Fibroblast of skin of scalp (primary cell): ENCODE results near the gene LRRK1.

ENCODE experiments used
- DNase-seq: peaks from one replicate; pipeline ENCODE4 v3.0.0-alpha.2; 2013

Gene LRRK1

GRCh38 chr15:100892013-100892355, 27.2 kb upstream of the LRRK1 start:
- no peak for DNase-seq

- DNase-seq: no peak
These were observed 25.7 kb upstream of the LRRK1 start for GRCh38 chr15:100893261-100893963.

GRCh38 chr15:100893964-100894295, 25.2 kb upstream of the LRRK1 start:
- DNase-seq: no peak

GRCh38 chr15:100895721-100896120, 23.4 kb upstream of the LRRK1 start:
- no peak for DNase-seq

- DNase-seq: no peak
These were observed 21.7 kb upstream of the LRRK1 start for GRCh38 chr15:100897221-100898151.

GRCh38 chr15:100898152-100898490, 21.0 kb upstream of the LRRK1 start:
- no peak for DNase-seq

- DNase-seq: no peak
These were observed 20.3 kb upstream of the LRRK1 start for GRCh38 chr15:100898661-100899462.

GRCh38 chr15:100899601-100900000, 19.6 kb upstream of the LRRK1 start:
- no peak for DNase-seq

GRCh38 chr15:100900136-100900794, 18.9 kb upstream of the LRRK1 start:
- DNase-seq: no peak

- DNase-seq: no peak
These were observed 18.4 kb upstream of the LRRK1 start for GRCh38 chr15:100900795-100901169.

- no peak for DNase-seq
These were observed 17.9 kb upstream of the LRRK1 start for GRCh38 chr15:100901296-100901695.

GRCh38 chr15:100901702-100902435, 17.3 kb upstream of the LRRK1 start:
- no peak for DNase-seq

GRCh38 chr15:100902436-100903167, 16.6 kb upstream of the LRRK1 start:
- DNase-seq: peak; percentile 67

GRCh38 chr15:100903168-100903554, 16.0 kb upstream of the LRRK1 start:
- DNase-seq: no peak

- DNase-seq: no peak
These were observed 13.3 kb upstream of the LRRK1 start for GRCh38 chr15:100905850-100906249.

GRCh38 chr15:100908466-100908865, 10.7 kb upstream of the LRRK1 start:
- DNase-seq: no peak

- DNase-seq: no peak
These were observed 9.6 kb upstream of the LRRK1 start for GRCh38 chr15:100909565-100909964.

GRCh38 chr15:100909989-100910955, 8.9 kb upstream of the LRRK1 start:
- no peak for DNase-seq

- no peak for DNase-seq
These were observed 8.1 kb upstream of the LRRK1 start for GRCh38 chr15:100911086-100911485.

GRCh38 chr15:100913961-100914360, 5.2 kb upstream of the LRRK1 start:
- no peak for DNase-seq
